Peyer's patch (tissue), 4 donors: ENCODE measurements around the gene OTOS.

Experiments
- CTCF ChIP-seq, 6 experiments: fragments of 450-650 bp in 4 of 6; fragments of 200-600 bp in 2 of 6; sonication (generic) in 1 of 6; IDR thresholded peaks; one replicate each; pipeline ENCODE4 v1.5.1; 2017 to 2019; ENCODE audit warnings: antibody characterized with exemption in 6 of 6, mild to moderate bottlenecking in 3 of 6, moderate library complexity in 1 of 6
- POLR2A ChIP-seq, 2 donors: fragments of 450-650 bp; IDR thresholded peaks; one replicate each; pipeline ENCODE4 v1.5.1; 2017; ENCODE audit warnings: antibody characterized with exemption in 2 of 2, mild to moderate bottlenecking in 2 of 2, moderate library complexity in 2 of 2

GRCh38 chr2:240154606-240155005, 14.1 kb upstream of the OTOS start:
- TF ChIP-seq POLR2A (IDR thresholded peaks at IDR 0.05) (no peak), CTCF (IDR thresholded peaks at IDR 0.05) (no peak)
